NCI-H128 (cell line): ENCODE data around the gene USP35.
A peak's percentile ranks its signal among the peaks of the same experiment; 100 is the strongest.
"Not testable (repeated sequence)": the region's sequence is repeated elsewhere in the genome, so short reads cannot be mapped to it uniquely, and the experiment has no call there.

Experiments used
- DNase-seq: peaks from one replicate; lab custom pipeline; 2025; ENCODE audit not compliant: unreplicated experiment; lab: John Stamatoyannopoulos, UW

USP35 gene

DNA sequence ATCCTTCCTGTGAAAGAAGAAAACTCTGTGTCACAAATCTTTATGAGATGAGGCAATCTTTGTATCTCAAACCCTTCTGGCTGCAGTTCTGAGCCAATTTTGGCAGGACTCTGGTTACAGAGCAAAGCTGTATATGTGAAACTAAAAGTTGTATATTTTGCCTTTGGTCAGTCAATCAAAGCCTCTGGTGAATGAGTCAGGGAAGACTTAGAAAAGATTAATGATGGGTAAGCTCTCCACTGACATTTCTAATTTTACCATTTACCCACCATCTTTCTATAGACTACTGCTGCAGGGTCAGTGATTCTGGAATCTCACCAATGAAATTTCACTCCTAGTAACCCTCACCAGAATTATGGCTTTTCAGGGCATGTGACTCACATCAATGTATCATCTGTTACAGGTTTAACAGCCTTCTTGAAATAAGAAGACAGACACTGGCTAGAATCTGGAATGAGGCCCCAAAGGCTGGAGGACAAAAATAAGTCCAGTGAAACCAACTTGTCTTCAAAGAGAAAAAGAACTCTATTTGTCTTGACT lies 43.3 kb downstream of the USP35 start:
- DNase-seq = no peak

DNA sequence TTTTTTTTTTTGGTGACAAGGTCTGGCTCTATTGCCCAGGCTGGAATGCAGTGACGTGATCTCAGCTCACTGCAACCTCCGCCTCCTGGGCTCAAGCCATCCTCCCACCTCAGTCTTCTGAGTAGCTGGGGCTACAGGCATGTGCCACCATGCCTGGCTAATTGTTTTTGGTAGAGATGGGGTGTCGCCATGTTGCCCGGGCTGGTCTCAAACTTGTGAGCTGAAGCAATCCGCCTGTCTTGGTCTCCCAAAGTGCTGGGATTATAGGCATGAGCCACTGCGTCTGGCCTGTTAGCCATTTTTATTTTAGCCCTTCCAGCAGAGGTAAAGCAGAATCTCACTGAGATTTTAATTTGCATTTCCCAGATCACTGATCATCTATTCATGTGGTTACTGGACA lies 44.3 kb downstream of the USP35 start:
- DNase-seq = not testable (repeated sequence)

DNA sequence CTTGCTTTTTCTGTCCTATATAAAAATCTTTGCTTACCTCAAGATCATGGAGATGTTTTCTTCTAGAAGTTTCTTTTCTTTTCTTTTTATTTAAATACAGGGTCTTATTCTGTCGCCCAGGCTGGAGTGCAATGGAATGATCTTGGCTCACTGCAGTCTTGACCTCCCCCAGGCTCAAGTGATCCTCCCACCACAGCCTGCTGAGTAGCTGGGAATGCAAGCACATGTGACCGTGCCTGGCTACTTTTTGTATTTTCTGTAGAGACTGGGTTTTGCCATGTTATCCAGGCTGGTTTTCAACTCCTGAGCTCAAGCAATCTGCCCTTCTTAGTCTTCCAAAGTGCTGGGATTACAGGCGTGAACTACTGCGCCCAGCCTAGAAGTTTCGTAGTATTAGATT lies 45.3 kb downstream of the USP35 start:
- no peak for DNase-seq

DNA sequence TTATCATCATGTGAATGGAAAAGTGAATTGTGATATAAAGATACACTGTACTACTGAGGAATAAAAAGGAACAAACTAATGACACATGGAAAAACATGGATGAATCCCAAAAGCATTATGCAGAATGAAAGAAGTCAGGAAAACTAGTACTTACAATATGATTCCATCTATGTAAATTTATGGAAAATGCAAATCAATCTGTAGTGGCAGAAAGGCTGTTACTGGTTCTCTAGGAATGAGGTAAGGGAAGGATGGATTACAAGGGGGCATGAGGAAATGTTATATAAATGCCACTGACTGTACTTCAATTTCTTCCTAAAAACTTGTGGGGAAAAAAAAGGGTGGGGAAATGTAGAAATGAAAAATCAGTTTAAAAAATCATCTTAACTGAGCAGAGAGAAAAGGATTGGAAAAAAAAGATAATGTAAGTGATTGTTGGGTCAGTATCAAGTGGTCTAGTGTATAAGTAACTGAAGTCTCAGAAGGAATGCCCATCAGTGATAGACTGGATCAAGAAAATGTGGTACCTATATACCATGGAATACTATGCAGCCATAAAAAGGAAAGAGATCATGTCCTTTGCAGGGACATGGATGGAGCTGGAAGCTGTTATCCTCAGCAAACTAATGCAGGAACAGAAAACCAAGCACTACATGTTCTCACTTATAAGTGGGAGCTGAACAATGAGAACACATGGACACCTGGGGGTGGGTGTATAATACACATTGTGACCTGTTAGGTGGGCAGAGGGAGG lies 48.8 kb downstream of the USP35 start:
- no peak for DNase-seq

DNA sequence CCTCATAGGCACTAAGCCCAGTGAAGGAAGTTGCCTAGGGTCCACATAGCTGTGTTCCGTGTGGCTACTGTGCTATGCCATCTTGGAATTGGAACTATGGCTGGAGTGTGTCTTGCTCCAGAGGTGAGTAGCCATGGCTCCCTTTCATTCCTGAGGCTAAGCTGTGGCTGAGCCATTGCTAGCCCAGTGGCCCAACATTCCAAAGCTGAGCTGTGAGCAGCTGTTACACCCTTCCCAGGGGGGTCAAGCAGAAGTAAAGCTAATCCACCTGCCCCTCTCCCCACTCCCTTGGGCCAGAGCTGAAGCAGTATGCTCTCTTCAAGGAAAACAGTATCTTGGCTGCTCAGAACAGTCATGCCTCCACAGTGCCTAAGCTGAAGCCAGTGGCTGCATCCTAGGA lies 51.1 kb downstream of the USP35 start:
- DNase-seq = no peak

DNA sequence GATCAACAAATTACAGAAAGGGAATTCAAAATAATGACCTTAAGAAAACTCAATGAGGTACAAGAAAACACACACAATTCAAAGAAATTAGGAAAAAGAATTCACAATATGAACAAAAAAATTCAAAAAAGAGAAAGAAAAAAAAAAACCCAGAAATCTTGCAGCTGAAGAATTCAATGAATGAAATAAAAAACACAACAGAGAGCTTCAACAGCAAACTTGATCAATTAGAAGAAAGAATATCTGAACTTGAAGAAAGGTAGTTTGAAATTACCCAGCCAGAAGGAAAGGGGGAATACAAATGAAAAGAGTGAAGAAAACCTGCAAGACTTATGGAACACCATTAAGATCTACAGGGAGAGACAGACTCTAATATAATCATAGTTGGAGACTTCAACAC lies 52.8 kb downstream of the USP35 start:
- no peak for DNase-seq

DNA sequence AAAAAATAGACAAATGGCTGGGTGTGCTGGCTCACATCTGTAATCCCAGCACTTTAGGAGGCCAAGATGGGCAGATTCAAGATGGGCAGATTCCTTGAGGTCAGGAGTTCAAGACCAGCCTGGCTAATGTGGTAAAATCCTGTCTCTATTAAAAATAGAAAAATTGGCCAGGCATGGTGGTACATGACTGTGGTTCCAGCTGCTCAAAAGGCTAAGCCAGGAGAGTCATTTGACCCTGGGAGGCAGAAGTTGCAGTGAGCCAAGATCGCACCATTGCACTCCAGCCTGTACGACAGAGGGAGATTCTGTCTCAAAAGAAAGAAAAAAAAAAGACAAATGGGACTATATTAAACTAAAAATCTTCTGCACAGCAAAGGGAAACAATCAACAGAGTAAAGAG lies 55.4 kb downstream of the USP35 start:
- no peak for DNase-seq

DNA sequence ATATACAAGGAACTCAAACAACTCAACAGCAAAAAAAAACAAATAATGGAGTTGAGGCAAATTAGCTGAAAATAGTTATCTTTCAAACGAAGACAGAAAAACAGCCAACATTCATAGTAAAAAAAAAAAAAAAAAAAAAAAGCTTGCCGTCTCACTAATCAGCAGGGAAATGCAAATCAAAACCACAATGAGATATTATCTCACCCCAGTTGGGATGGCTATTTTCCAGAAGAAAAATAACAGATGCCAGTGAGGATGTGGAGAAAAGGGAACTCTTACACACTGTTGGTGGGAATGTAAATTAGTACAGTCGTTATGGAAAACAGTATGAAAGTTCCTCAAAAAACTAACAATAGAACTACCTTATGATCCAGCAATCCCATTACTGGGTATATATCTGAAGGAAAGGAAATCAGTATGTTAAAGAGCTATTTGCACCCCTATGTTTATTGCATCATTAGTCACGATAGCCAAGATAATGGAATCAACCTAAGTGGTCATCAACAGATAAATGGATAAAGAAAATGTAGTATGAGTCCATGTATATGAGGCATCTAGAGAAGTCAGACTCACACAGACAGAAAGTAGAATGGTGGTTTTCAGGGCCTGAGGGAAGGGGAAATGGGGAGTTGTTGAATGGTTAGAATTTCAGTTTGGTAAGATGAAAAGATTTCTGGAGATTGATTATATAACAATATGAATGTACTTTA lies 56.0 kb downstream of the USP35 start:
- DNase-seq = no peak

DNA sequence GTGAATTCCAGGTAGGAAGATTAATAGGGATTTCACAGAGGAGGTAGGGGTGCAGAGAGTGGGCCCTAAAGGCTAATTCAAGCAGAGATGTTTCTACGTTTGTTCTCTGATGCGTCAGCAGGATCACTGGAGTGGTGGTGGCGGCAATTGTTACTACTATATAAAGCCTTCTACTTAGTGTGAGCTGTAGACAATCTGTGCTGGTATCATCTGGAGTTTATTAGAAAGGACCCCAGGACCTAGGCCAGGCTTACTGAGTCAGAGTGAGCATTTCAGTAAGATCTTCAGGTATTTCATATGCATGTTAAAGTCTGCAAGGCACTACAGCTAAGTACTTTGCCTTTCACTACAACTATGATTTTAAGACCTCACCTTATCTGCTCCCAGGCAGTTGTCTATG lies 59.5 kb downstream of the USP35 start:
- no peak for DNase-seq

DNA sequence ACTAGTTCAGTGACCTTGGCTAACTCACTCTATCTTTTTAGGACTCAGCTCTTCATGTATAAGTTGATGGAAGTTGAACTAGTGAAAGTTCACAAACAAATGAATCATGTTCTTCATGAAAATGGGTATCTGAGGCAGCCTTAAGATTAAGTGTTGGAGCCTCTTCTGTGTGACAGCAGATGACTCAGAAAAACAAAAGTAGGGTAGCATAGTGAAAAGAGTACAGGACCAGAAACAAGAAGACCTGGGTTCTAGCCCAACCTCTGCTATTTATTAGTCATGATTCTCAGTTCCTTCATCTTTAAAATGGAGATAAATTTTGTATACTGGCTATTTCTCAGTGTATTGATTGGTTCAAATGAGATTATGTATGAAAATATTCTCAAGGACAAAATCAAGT lies 60.2 kb downstream of the USP35 start:
- DNase-seq = no peak

DNA sequence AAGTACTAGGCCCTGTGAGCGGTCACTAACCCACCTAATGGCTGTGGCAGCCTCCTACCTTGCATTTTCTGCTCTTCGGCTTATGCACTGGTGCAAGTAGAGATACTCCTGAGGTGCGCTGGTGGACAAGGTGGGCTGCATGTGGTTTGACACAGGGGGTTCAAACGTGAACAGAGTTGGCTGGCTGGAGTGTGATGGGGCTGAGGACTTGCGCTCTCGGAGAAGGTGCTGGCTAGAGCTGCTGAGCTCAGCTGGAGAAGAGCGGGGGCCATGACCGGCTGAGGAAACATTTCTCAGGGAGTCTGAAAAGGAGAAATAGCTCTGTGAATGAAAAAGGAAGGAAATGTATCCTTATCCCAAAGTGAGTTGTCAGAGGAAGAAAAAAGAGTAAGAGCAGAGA lies 61.4 kb downstream of the USP35 start:
- no peak for DNase-seq

DNA sequence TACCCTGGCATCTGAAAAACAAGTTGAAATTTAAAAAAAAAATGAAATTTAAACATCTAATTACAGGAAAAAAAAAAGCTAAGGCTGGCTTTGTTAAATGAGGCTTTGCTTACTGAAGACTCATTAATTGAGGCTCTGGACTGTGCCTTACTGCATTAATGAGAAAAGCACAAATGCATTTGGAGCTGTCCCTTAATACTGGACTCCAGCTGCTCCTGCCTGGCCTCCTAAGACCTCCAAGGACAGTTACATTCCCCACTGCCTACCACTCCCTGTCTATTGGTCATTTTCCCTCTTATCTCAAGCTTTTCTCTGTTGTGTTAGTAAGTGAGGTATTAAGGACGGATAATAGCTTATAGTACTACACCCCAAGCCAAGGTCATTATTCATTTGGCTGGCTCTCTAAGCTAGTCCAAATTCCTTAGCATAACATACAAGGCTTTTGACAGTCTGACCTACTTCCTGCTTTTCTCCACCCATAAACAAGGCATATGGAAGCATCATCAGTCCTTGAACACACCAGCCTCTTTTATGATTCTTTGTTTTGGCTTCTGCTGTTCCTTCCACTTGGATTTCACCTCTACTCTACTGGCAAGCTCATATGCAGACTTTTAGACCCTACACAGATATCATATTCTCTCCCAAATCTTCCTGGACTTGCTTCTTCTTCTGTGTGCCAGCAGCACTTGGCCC lies 62.5 kb downstream of the USP35 start:
- no peak for DNase-seq

DNA sequence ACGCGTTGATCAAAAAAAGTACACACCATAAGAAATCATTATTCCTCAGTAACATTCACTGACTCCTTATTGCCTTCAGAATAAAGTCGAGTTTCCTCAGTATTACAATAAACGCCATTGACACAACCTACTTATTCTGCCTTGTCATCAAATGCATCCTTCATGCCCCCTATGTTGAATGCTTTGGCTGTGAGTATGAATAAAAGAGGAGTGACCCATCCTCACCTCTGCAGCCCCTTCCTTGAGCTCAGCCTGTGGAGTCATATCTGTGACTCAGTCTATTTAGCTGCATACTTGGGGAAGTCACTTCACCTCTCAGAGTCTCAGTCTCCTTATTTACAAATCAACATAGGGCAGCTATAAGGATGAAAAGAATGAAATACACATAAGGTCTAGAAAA lies 65.1 kb downstream of the USP35 start:
- no peak for DNase-seq

DNA sequence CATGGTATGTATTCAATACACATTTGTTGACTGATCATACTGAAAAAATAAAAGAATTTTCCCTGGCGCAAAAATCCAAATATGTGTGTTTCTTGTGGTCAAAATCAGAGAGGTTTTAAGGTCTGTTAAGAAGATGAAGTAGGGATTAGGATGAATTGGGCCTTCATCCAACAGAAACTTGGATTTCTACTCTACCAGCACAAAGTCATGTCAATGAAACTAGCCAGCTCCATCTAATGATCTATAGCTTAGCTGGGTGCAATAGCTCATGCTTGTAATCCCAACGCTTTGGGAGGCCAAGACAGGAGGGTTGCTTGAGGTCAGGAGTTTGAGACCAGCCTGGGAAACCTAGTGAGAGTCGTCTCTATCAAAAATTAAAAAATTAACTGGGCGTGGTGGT lies 65.5 kb downstream of the USP35 start:
- no peak for DNase-seq

DNA sequence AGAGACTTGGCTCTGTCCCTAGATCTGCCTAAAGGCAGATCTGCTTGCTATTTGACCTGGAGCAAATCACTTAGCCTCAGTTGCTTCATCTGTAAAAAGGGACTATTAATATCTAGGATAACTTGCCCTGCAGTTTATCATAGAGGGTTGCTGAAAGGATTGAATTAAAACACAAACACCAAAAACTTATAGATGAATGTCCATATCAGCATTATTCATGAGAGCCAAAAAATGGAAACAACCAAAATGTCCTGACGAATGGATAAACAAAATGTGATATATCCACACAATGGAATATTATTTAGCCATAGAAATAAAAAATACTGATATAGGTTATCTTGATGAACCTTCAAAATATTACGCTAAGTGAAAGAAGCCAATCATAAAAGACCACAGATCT lies 67.2 kb downstream of the USP35 start:
- no peak for DNase-seq

DNA sequence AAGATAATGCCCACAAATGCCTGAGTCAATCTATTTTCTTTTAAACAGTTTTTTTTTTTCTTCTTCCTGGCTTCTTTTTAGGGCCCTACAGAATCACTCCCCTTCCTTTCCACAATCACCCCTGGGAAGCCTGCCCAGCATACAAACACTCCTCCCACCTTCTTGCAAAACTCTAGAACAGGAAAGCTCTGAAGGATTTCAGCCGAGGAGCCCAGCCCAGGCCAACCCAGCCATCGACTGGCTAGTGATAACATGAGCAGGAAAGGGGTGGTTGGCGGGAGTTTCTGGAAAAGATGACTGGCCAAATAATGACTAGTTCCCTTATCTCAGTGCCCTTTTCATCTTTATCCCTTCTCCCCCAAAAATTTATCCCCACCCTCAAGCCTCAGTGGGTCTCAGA lies 68.2 kb downstream of the USP35 start:
- no peak for DNase-seq

DNA sequence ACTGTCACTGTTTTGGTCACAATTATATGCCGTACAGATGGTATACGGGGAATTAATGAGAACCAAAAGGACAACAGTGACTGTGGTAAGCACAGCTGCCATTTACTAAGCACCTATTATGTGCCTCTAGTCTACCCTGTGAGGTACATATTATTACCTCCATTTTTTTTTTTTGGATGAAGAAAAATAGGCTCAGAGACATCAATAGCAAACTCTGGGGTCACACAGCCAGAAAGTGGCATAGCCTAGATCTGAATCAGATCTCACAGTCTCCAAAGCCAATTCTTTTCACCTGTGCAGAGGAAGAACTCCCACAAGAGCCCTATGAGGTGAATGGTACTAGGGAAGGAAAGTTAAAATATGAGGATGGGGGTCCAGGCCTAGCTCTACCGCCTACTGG lies 68.9 kb downstream of the USP35 start:
- DNase-seq = no peak

DNA sequence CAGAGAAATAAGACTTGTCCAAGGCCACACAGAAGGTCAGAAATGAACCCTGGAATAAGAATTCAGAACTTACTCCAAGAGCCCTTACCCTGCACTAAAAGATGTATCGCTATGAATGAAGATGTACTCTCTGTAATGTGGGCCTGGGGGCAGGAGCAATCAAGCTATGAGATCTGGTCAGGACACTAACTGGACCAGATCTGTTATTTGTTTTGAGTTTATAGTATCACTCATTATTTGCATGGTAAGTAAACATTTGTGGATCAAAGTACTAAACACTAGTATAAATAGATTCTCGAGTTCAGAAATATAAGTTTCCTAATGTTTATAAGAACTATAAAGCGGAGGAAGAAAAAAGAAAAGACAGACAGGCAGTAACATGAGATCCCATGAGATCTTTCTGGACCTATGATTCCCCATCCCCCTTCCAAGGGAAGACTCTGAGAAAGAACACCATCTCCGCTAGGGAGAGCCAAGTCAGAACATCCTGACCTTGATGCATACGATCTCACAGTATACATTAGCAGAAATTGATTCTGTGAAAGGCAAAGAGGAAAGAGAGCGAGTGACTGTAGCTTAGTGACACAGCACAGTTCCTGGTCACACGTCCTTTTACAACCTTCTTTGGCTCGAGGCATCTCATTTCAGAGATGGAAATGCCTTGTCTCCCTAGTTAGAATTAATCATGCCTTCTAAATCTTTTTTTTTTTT lies 71.2 kb downstream of the USP35 start:
- no peak for DNase-seq

DNA sequence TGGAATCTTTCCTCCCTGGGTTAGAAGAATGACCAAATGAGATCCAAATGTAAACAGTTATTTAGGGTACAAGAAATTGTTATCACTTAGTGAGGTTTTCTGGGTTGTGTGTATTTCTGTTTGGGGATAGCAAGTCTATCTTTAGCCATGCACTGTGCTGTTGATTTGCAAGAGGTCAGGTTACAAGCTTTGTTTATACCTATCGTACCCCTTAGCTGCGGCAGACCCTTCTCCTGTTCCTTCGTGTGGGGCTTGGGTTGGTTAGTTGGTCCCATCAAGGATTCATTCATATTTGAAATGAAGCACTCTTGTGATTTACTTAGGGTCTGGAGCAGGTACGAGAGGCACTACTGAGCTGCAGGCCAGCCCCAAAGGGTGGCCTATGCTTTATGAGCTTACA lies 72.6 kb downstream of the USP35 start:
- DNase-seq = peak; percentile 22

DNA sequence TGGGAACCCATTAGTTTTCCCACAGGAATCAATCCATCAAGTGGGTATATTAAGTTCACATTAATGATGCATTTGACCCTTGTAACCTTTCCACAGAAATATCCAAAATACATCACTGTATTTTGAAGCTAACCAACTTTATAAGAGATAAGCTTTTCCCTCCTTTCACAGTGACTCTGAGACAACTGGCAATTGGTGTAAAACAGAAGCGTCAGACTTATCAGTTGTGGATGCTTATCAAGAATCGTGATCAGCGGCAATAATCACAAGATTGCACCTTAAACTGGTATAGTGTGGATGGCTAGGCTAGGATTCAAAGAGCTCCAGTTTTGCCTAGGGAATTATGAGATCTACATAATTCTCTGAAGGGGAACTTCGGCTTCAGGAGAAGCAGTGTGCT lies 73.1 kb downstream of the USP35 start:
- no peak for DNase-seq

DNA sequence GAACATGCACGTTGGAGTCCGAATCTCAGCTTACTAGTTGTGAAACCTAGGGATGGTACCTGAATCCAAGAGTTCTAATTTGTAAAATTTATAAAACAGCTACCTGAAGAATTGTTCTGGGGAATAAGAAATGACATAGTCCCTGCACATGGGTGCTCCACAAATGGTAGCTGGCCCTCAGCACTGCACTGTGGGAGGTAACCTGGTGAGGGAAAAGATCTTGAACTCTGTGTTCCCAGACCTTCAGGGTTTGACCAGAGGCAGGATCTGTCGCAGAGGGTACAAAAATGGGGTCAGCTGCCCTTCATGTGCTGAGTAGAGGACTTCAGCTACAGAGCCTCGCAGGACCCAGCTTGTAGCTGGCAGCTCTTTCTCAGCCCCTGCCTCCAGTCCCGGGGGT lies 73.5 kb downstream of the USP35 start:
- DNase-seq = no peak
